K562 (cell line): ENCODE measurements around the gene DHRS3. TPM values are rescaled to one million over a fixed set of nuclear protein-coding genes. Genes with fewer than 3 reads are reported as not detected.

ENCODE experiments used
- ARID2 ChIP-seq: fragments of 450-650 bp; IDR thresholded peaks from 2 replicates; pipeline ENCODE4 v1.6.1; 2017; ENCODE audit warnings: antibody characterized with exemption, mild to moderate bottlenecking
- BRF2 ChIP-seq: IDR thresholded peaks from 3 replicates; pipeline ENCODE4 v1.6.1; 2011; ENCODE audit warnings: borderline replicate concordance, mild to moderate bottlenecking; ENCODE audit not compliant: insufficient read length, insufficient read depth
- FOSL1 ChIP-seq: fragments of 200-800 bp; sonication (Bioruptor generic); conservative IDR thresholded peaks from 2 replicates; pipeline ENCODE4 v1.6.1; 2016; ENCODE audit warnings: missing genetic modification characterization, missing compliant biosample characterization
- FOXP1 ChIP-seq: sonication (generic); formaldehyde crosslinking; IDR thresholded peaks from 2 replicates; pipeline ENCODE4 v1.8.0; 2022; ENCODE audit warnings: mild to moderate bottlenecking, missing genetic modification reagents
- GABPB2 ChIP-seq: fragments of 250-450 bp; sonication (Bioruptor Pico); conservative IDR thresholded peaks from 2 replicates; pipeline ENCODE4 v1.5.1; 2021; ENCODE audit warnings: mild to moderate bottlenecking
- HNRNPUL1 ChIP-seq: fragments of 200-400 bp; formaldehyde crosslinking; IDR thresholded peaks from 2 replicates; pipeline ENCODE4 v1.6.1; 2017; ENCODE audit warnings: low read length
- IRF2 ChIP-seq: sonication (generic); formaldehyde crosslinking; IDR thresholded peaks from 2 replicates; pipeline ENCODE4 v1.8.1; 2022; ENCODE audit warnings: mild to moderate bottlenecking, missing genetic modification reagents
- MBD2 ChIP-seq: sonication (generic); IDR thresholded peaks from 2 replicates; pipeline ENCODE4 v1.6.1; 2016; ENCODE audit warnings: low read depth, borderline replicate concordance
- NELFE ChIP-seq: IDR thresholded peaks from 2 replicates; pipeline ENCODE4 v1.6.1; 2011; ENCODE audit warnings: mild to moderate bottlenecking; ENCODE audit not compliant: insufficient read depth, insufficient read length
- NFRKB ChIP-seq: fragments of 450-650 bp; IDR thresholded peaks from 2 replicates; pipeline ENCODE4 v1.6.1; 2016; ENCODE audit warnings: low read depth
- POLR2H ChIP-seq: IDR thresholded peaks from 2 replicates; pipeline ENCODE4 v1.6.1; 2016; ENCODE audit warnings: missing genetic modification characterization, low read depth, mild to moderate bottlenecking, control low read depth, missing compliant biosample characterization, moderate library complexity
- POLR3A ChIP-seq: IDR thresholded peaks from 2 replicates; pipeline ENCODE4 v1.6.1; 2011; ENCODE audit warnings: borderline replicate concordance, mild to moderate bottlenecking, moderate library complexity; ENCODE audit not compliant: insufficient read length, insufficient read depth; ENCODE audit errors: extremely low read depth
- RBM14 ChIP-seq: fragments of 200-400 bp; formaldehyde crosslinking; IDR thresholded peaks from 2 replicates; pipeline ENCODE4 v1.6.1; 2018; ENCODE audit warnings: low read depth, mild to moderate bottlenecking, low read length, moderate library complexity, borderline replicate concordance; ENCODE audit not compliant: insufficient read depth
- SIN3A ChIP-seq, 2 experiments: fragments of 150-350 bp in 1 of 2; IDR thresholded peaks; 2 replicates each; pipeline ENCODE4 v1.6.1; 2011 to 2016; ENCODE audit warnings: borderline replicate concordance in 2 of 2, low read depth in 2 of 2, low read length in 2 of 2, mild to moderate bottlenecking in 2 of 2, moderate library complexity in 2 of 2; ENCODE audit not compliant: control insufficient read depth in 1 of 2
- SMARCE1 ChIP-seq: fragments of 450-650 bp; IDR thresholded peaks from 2 replicates; pipeline ENCODE4 v1.7.1; 2016; ENCODE audit warnings: mild to moderate bottlenecking
- TAF1 ChIP-seq: IDR thresholded peaks from 2 replicates; pipeline ENCODE4 v1.6.1; 2011; ENCODE audit warnings: mild to moderate bottlenecking, low read length, moderate library complexity; ENCODE audit not compliant: insufficient read depth, control insufficient read depth, severe bottlenecking; ENCODE audit errors: extremely low read depth
- TCF3 ChIP-seq: sonication (generic); formaldehyde crosslinking; IDR thresholded peaks from 2 replicates; pipeline ENCODE4 v1.4.0; 2020; ENCODE audit warnings: mild to moderate bottlenecking, missing genetic modification reagents
- ZBTB17 ChIP-seq: fragments of 450-650 bp; formaldehyde crosslinking; IDR thresholded peaks from 2 replicates; pipeline ENCODE4 v1.4.0; 2020; ENCODE audit warnings: mild to moderate bottlenecking
- ZNF316 ChIP-seq: fragments of 450-650 bp; IDR thresholded peaks from 2 replicates; pipeline ENCODE4 v1.6.1; 2016
- ZNF408 ChIP-seq: fragments of 250-450 bp; sonication (Bioruptor Pico); IDR thresholded peaks from 2 replicates; pipeline ENCODE4 v1.4.0; 2020; ENCODE audit warnings: low read depth, mild to moderate bottlenecking, moderate library complexity
- ZNF507 ChIP-seq: conservative IDR thresholded peaks from 2 replicates; pipeline ENCODE4 v1.6.1; 2017; ENCODE audit warnings: missing genetic modification characterization, missing compliant biosample characterization
- ZNF57 ChIP-seq: fragments of 450-650 bp; formaldehyde crosslinking; IDR thresholded peaks from 2 replicates; pipeline ENCODE4 v1.4.0; 2020; ENCODE audit warnings: mild to moderate bottlenecking, moderate library complexity
- polyA plus RNA-seq, 8 experiments: library from polyadenylated mRNA; depleted of rRNA in 4 of 8; stranded (reverse) in 5 of 8; unstranded in 3 of 8; fragments of >200 nt; fragmentation: Nextera tagmentation in 2 of 8; fragmentation: Illumina TruSeq in 1 of 8; extraction: Ambion mirVana in 2 of 8; extraction: Trizol in 1 of 8; gene quantifications; 2 replicates each; pipeline versions ENCODE4 v1.2.1 to v1.2.3, GENCODE V29; 2011 to 2014; ENCODE audit warnings: inconsistent platforms in 1 of 8, missing spikeins in 1 of 8
- total RNA-seq, 7 experiments: library from RNA; depleted of rRNA in 6 of 7; stranded (reverse); fragments of >200 nt in 6 of 7; fragmentation: Illumina TruSeq in 2 of 7; extraction: Trizol in 2 of 7; gene quantifications; 2 replicates each; pipeline versions ENCODE4 v1.2.1 to v1.2.3, GENCODE V29; 2011 to 2021; ENCODE audit warnings: low replicate concordance in 1 of 7
- TF ChIP-seq, protein P1 (sequence below): fragments of 250-450 bp; sonication (Bioruptor Pico); IDR thresholded peaks from 2 replicates; pipeline ENCODE4 v1.8.0; 2021; ENCODE audit warnings: moderate library complexity, mild to moderate bottlenecking, inconsistent platforms
- TF ChIP-seq, protein P2 (sequence below): fragments of 250-450 bp; sonication (Bioruptor Pico); IDR thresholded peaks from 2 replicates; pipeline ENCODE4 v1.5.0; 2020; ENCODE audit warnings: mild to moderate bottlenecking, borderline replicate concordance

The DHRS3 gene
- total and polyA plus RNA-seq, 9 of the 15 experiments (the other 6 are each of a cell fraction or from before 2014, with no cell fraction given) = 21.0 to 116 (median 58.7) TPM

DNA sequence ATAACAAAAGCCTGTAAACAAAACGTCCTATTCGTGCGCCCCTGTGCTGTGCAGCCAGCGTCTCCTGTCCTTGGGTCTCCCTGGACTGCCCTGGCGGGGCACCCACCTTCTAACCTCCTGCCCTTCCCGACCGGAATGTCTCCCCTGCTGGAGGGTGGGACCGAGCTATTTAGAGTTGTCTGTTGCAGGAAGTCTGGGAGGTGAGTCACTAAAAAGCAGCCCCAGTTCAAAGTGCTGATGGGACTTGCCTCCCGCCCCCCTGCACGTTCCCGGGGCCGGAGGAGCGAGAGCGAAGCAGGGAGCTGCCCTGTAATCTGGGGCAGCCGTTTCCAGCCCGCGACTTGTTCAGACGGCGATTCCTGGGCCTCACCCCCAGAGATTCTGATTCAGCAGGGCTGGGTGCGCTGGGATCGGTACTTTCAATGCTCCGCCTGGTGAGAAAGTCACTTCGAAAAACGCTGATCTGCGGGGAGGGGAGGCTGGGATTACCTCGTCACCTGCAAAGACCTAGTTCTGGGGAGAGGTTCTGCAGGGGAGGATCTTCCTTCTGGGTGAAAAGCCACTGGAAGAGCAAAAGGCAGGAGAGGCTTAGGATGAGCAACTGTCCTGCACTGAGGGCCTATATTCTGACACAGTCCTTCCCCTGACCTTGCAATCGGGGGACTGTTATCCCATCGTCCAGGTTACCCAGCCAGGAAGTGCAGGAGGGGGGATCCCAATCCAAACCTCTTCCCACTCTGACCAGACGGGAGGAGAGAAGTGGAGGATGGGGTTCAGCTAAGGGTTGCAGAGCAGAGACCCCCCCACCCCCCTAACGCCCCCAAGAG, 1.2 kb upstream of the DHRS3 start (continued):
- TF ChIP-seq MBD2 (no peak), ZNF57 (no peak), NFRKB (no peak), ZNF507 (no peak), ZNF408 (no peak), ZNF316 (no peak), TCF3 (CRISPR knock-in tag) (peak; percentile 30), HNRNPUL1 (no peak), SMARCE1 (peak; percentile 25; the same call in 1 of the 2 replicates), ZBTB17 (no peak; the same call in none of the 2 replicates), POLR2H (tag) (no peak), IRF2 (CRISPR knock-in tag) (no peak), RBM14 (no peak), SIN3A (IDR thresholded peaks at IDR 0.05; ENCODE audit: borderline replicate concordance in 2 of 2, control insufficient read depth in 1 of 2, low read depth in 2 of 2, low read length in 2 of 2) (no peak), ARID2 (no peak), BRF2 (no peak), GABPB2 (CRISPR knock-in tag) (no peak), FOXP1 (CRISPR knock-in tag) (peak; percentile 20; the same call in 1 of the 2 replicates), TAF1 (peak; percentile 57), FOSL1 (peak; percentile 86), NELFE (no peak), POLR3A (no peak)
- TF ChIP-seq, protein P1, sequence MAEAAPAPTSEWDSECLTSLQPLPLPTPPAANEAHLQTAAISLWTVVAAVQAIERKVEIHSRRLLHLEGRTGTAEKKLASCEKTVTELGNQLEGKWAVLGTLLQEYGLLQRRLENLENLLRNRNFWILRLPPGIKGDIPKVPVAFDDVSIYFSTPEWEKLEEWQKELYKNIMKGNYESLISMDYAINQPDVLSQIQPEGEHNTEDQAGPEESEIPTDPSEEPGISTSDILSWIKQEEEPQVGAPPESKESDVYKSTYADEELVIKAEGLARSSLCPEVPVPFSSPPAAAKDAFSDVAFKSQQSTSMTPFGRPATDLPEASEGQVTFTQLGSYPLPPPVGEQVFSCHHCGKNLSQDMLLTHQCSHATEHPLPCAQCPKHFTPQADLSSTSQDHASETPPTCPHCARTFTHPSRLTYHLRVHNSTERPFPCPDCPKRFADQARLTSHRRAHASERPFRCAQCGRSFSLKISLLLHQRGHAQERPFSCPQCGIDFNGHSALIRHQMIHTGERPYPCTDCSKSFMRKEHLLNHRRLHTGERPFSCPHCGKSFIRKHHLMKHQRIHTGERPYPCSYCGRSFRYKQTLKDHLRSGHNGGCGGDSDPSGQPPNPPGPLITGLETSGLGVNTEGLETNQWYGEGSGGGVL (CRISPR knock-in tag) = no peak
- TF ChIP-seq, protein P2, sequence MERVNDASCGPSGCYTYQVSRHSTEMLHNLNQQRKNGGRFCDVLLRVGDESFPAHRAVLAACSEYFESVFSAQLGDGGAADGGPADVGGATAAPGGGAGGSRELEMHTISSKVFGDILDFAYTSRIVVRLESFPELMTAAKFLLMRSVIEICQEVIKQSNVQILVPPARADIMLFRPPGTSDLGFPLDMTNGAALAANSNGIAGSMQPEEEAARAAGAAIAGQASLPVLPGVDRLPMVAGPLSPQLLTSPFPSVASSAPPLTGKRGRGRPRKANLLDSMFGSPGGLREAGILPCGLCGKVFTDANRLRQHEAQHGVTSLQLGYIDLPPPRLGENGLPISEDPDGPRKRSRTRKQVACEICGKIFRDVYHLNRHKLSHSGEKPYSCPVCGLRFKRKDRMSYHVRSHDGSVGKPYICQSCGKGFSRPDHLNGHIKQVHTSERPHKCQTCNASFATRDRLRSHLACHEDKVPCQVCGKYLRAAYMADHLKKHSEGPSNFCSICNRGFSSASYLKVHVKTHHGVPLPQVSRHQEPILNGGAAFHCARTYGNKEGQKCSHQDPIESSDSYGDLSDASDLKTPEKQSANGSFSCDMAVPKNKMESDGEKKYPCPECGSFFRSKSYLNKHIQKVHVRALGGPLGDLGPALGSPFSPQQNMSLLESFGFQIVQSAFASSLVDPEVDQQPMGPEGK (CRISPR knock-in tag) = no peak
